ENCODE data around the gene PTDSS2.
A peak's percentile ranks its signal among the peaks of the same experiment; 100 is the strongest.
"Not testable (repeated sequence)": the region's sequence is repeated elsewhere in the genome, so short reads cannot be mapped to it uniquely, and the experiment has no call there.

Gene PTDSS2

GRCh38 chr11:433641-434040 is 16.4 kb upstream of the PTDSS2 start:
- DNase-seq = no peak

DNA sequence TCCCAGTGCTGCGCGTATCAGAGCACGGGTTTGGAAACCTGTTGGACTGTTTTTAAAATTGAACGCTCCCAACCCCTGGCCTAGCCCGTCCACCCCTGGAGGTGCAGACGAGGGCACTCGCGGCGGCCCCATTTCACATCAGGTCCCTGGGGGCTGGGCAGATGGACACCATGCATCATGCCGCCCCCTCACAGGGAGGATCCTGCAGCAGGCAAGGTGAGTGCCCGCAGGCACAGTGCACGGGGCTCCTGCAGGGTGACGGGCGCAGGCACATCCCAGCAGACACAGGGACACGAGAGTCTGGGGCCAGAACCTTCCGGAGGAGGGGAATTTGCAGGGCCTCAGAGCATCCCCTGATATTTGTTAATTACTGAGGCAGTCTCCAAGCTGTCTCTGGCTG is 15.6 kb upstream of the PTDSS2 start:
- DNase-seq = no peak

DNA sequence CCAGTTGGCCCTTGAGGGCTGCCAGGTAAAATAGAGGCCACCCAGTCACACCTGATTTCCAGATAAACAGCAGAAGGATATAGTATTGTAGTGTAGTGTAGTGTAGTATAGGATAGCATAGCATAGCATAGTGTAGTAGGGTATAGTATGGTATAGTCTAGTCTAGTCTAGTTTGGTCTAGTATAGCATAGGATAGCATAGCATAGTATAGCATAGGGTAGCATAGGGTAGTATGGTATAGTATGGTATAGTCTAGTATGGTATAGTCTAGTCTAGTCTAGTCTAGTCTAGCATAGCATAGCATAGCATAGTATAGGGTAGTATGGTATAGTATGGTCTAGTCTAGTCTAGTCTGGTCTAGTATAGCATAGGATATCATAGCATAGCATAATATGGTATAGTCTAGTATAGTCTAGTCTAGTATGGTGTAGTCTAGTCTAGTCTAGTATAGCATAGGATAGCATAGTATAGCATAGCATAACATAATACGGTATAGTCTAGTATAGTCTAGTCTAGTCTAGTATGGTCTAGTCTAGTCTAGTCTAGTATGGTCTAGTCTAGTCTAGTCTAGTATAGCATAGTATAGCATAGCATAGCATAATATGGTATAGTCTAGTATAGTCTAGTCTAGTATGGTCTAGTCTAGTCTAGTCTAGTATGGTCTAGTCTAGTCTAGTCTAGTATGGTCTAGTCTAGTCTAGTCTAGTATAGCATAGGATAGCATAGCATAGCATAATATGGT is 14.9 kb upstream of the PTDSS2 start:
- not testable (repeated sequence) for DNase-seq

- no peak for DNase-seq
Measured at GRCh38 chr11:437228-437870, 12.7 kb upstream of the PTDSS2 start.

GRCh38 chr11:438101-438844 is 11.8 kb upstream of the PTDSS2 start:
- DNase-seq = no peak

DNA sequence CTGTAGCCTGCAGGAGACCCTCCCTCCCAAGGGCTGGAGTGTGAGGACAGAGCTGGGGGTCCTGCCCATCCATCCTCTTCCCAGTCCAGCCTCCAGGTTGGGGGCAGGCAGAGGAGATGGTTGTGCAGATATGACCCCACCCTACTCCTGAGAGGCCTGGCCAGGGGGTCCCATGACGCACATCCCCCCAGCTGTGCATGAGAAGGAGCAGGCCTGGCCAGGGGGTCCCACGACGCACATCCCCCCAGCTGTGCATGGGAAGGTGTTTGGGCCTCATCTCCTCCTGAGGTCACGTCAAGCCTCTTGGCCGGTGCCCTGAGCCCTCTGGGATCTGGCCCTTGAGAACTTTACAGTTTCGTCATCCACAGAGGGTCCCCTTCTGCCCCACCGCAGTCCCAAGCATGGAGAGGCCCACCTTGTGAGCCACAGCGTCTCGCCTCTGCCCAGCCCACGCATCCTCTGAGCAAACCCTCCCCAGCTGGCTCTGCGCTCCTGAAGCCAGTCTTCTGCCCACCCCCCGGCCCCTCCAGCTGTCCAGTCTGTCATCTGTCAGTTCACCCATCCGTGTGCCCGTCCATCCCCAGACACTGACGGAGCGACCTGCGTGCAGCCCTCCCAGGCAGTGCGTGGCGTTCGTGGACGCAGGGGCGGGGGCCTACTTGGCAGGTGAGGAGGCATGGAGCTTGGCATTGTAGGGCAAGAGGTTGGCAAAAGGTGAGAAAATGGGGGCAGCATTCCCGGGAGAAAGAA is 10.6 kb upstream of the PTDSS2 start:
- no peak for DNase-seq

- DNase-seq = no peak
Measured at GRCh38 chr11:440065-441042, 9.7 kb upstream of the PTDSS2 start.

GRCh38 chr11:441043-441417 is 9.0 kb upstream of the PTDSS2 start:
- DNase-seq = no peak

- DNase-seq = peak; percentile 73
Measured at GRCh38 chr11:441418-442274, 8.4 kb upstream of the PTDSS2 start, which contains the start of gene ANO9. TSS of gene ANO9 (minus strand) at chr11:442011. CDS start at chr11:441926, 85 bp downstream.

GRCh38 chr11:442611-443081 is 7.4 kb upstream of the PTDSS2 start:
- DNase-seq = no peak

DNA sequence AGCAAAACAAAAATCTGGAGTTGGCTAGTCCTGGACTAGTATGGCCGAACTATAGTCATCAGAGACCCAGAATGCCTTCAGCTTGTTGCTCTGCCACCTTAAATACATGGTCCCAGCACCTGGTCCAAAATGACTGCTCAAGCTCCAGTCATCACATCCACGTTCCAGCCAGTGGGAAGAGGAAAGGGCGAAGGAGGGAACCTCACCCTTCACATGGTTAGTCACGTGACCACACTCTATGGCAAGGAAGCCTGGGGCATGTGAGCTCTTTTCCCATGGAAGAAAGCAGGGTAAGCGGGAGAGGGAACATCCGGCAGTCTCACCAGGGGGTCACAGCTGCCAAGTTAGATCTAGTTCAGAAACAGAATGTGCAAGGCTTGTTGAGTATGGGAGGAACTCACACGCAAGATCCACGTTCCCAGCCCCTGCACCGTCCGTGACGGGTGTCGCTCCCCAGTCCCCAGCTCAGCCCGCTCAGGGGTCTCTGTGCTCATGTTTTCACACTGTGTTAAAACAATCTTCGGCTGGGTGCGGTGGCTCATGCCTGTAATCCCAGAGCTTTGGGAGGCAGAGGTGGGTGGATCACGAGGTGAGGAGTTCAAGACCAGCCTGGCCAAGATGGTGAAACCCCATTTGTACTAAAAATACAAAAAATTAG is 6.4 kb upstream of the PTDSS2 start:
- peak; percentile 88 for DNase-seq

- DNase-seq = peak; percentile 83
Measured at GRCh38 chr11:444396-445144, 5.5 kb upstream of the PTDSS2 start.

GRCh38 chr11:445765-446588 is 4.1 kb upstream of the PTDSS2 start:
- DNase-seq = peak; percentile 36

DNA sequence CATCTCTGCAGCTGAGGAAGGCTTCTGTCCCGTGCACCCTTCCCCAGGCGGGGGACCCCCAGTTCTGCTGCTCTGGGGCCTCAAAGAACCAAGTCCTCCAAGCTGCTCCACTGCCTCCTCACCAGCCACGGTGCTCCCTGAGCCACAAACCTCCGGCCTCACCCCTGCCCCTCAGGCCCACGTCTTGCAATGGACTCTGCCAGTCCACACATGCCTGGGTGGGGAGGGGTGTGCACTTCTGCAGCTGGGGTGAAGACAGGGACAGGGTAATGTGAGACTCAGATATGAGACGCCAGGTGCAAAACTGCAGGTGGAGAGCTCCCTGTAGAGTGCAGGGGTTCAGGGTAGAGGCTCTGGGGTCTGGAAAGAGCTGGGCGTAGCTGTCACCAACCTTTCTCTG is 3.2 kb upstream of the PTDSS2 start:
- DNase-seq = peak; percentile 70

DNA sequence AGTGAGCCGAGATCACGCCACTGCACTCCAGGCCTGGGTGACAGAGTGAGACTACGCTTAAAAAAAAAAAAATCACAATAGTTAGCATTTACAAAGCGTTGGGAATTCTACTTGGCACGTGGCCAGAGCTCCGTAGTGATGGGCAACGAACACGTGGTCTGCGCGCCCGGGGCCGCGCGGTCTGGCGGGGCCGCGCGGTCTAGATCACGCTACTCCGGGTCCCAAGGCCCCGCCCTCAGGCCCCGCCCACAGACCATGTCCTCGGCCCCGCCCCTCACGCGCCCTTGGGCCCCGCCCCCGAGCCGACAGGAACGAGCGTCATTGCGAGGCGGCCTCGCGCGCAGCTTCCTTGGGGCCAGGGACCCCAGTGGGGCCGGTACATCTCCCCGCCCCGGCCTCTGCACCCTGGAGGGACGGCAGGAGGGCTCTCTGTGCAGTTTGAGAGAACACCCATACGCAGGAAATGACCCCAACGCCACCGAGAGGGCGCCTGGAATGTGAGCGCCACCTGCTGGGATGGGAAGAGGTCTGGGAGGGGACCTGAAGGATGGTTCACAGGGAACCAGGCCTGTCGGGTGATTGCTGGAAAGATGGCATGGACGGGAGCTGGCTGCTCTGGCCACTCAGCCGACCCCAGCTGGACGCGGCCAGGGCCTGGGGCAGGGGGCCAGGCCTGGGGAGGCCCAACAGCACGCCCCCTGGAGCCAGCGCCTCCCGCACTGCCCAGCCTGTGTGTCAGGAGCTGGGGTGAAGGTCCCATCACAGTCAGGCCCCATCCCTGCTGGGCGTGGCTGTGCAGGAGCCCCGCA is 2.0 kb upstream of the PTDSS2 start:
- DNase-seq = peak; percentile 96

DNA sequence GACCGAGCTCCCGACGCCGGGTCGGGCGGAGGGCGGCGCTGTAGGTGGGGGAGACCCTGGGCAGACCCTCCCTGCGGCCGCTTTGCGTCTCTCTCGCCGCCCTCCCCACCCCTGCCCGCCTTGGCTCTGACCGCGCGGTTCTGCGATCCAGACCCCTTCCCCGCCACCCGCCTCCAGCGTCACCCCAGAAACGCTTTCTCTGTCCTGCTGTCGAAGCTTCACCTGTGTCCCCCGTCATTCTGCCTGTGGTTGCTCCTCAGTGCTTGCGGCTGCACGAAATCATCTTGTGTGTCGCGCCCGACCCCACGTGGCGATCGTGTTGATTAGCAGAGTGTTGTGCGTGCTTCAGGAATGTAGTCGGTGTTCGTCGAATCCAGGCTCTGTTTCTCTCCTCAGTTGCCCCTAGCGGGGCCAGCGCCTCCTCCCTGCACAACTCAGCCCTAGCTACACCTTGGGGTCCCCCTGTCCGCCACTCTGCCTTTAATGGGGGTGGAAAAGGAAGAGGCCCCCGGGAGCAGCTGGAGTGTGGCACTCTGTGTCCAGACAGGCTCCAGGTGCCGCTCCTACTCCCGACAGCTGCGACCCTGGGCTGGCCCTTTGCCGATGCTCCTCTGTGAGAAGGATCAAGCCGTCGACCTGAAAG is 851 bp downstream of the PTDSS2 start:
- peak; percentile 50 for DNase-seq

DNA sequence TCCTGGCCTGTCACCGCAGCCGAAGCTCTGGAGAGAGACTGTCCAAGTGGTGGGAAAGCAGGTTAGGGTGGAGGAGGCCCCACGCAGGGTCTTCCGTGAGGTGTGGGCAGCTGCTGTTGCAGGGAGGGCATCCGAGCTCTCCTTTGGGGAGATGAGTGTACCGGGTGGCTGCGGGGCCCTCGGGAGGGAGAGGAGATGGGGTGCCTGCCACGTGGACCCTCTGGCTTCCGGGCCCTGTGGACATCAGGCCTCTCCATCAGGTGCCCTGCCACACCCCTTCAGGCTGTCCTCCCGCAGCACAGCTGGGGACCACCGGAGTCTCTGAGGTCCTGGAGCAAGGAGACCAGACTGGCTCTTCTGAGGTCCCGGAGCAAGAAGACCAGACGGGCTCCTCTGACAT is 1.7 kb downstream of the PTDSS2 start:
- DNase-seq = no peak

All from NCI-H345 (cell line).